Stomach (tissue), 9 donors: ENCODE data around the gene NRL. TPM values are rescaled to one million over a fixed set of nuclear protein-coding genes. Genes with fewer than 3 reads are reported as not detected.
A peak's percentile ranks its signal among the peaks of the same experiment; 100 is the strongest.

ENCODE experiments used
- DNase-seq, 2 donors: peaks; one replicate each; pipeline versions ENCODE4 v3.0.0 to v3.0.0-alpha.2; 2013 to 2019
- H3K27ac ChIP-seq, 5 donors: fragments of 200-600 bp in 4 of 5; sonication (generic) in 4 of 5; one replicate each; pipeline ENCODE4 v1.5.1; 2013 to 2019; ENCODE audit warnings: mild to moderate bottlenecking in 1 of 5, moderate library complexity in 1 of 5
- H3K27me3 ChIP-seq, 3 donors: fragments of 200-600 bp; sonication (generic); one replicate each; pipeline ENCODE4 v1.5.1; 2017 to 2019; ENCODE audit warnings: mixed run types in 1 of 3
- H3K36me3 ChIP-seq, 4 donors: fragments of 200-600 bp; sonication (generic); 1 replicate in 3 of 4; 2 replicates in 1 of 4; pipeline ENCODE4 v1.5.1; 2016 to 2019
- H3K4me1 ChIP-seq, 4 donors: fragments of 200-600 bp; sonication (generic); one replicate each; pipeline ENCODE4 v1.5.1; 2016 to 2019
- H3K4me3 ChIP-seq, 4 donors: fragments of 200-600 bp; sonication (generic) in 3 of 4; one replicate each; pipeline ENCODE4 v1.5.1; 2016 to 2019; ENCODE audit warnings: mild to moderate bottlenecking in 1 of 4
- H3K9me3 ChIP-seq, 4 donors: fragments of 200-600 bp; sonication (generic); one replicate each; pipeline ENCODE4 v1.5.1; 2016 to 2019
- EP300 ChIP-seq: sonication (generic); formaldehyde crosslinking; IDR thresholded peaks from one replicate; pipeline ENCODE4 v1.6.1; 2017; ENCODE audit warnings: antibody characterized with exemption
- POLR2A ChIP-seq, 4 donors: fragments of 450-650 bp; IDR thresholded peaks; one replicate each; pipeline ENCODE4 v1.6.1; 2016; ENCODE audit warnings: antibody characterized with exemption in 4 of 4, control low read depth in 2 of 4, mild to moderate bottlenecking in 1 of 4, moderate library complexity in 1 of 4
- POLR2AphosphoS5 ChIP-seq, 3 donors: sonication (generic); formaldehyde crosslinking; IDR thresholded peaks; one replicate each; pipeline ENCODE4 v1.6.1; 2016; ENCODE audit warnings: antibody characterized with exemption in 3 of 3
- WGBS, 5 donors: extraction: QIAGEN DNeasy Blood & Tissue Kit in 3 of 5; methylation state at CpG; one replicate each; pipeline versions ENCODE4 v1.1.5 to v1.1.7; 2013 to 2018; 5-methylcytosine and 5-hydroxymethylcytosine counted together
- intact Hi-C: fragments of 100-400 bp; cut with DNase I; formaldehyde crosslinking; loops from one replicate; pipeline ENCODE4 v1.15.1; 2023; ENCODE audit warnings: low total_unique reads
- polyA plus RNA-seq, 3 donors: library from polyadenylated mRNA; stranded (reverse); fragments of 200-250 nt; gene quantifications; one replicate each; pipeline ENCODE4 v1.2.3, GENCODE V29; 2013
- total RNA-seq, 5 donors: library from RNA; depleted of rRNA; stranded (reverse); fragments of >200 nt; gene quantifications; one replicate each; pipeline versions ENCODE4 v1.1.0 to v1.2.3, GENCODE V29; 2014 to 2016
- TF ChIP-seq, protein P1 (sequence below), 7 experiments: fragments of 450-650 bp in 4 of 7; fragments of 200-600 bp in 3 of 7; sonication (generic) in 3 of 7; IDR thresholded peaks; one replicate each; pipeline ENCODE4 v1.5.1; 2016 to 2019; ENCODE audit warnings: antibody characterized with exemption in 7 of 7, control low read depth in 2 of 7, mild to moderate bottlenecking in 1 of 7
- donor health status: healthy with polysubstance abuse.
- donor health status: Bipolar disorder and iron deficiency.
- donor health status: healthy.

The NRL gene
- total and polyA plus RNA-seq, 8 donors, result 0.92 to 69.2 (median 1.3) TPM; not detected in 1

DNA sequence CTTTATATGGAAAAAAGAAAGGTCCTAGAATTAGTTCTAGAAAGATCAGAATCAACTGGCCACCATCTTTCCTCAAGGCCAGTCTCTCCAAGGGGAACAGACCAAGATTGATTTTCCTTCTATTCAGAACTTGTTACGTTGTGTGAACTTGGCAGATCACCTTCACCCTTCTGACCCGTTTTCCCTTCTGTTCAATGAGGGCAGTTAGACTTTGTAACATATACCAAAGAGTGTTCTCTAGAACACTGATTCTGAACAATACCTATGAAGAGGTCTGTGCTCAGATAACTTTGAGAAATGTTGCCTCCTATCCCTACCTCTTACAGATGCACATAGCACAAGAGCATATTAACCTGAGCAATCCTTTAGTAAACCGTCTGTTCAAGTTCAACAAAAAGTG is 31.3 kb downstream of the NRL start:
- peaks cover 0 to 17% (median 0%) of the 10 kb centered on the region in 3 donors for H3K27me3 ChIP-seq
- H3K36me3 ChIP-seq, result no peaks in the 10 kb centered on the region
- H3K27ac ChIP-seq, result no peak overlapping the region
- intact Hi-C loops, result no loop called here
- TF ChIP-seq, protein P1, sequence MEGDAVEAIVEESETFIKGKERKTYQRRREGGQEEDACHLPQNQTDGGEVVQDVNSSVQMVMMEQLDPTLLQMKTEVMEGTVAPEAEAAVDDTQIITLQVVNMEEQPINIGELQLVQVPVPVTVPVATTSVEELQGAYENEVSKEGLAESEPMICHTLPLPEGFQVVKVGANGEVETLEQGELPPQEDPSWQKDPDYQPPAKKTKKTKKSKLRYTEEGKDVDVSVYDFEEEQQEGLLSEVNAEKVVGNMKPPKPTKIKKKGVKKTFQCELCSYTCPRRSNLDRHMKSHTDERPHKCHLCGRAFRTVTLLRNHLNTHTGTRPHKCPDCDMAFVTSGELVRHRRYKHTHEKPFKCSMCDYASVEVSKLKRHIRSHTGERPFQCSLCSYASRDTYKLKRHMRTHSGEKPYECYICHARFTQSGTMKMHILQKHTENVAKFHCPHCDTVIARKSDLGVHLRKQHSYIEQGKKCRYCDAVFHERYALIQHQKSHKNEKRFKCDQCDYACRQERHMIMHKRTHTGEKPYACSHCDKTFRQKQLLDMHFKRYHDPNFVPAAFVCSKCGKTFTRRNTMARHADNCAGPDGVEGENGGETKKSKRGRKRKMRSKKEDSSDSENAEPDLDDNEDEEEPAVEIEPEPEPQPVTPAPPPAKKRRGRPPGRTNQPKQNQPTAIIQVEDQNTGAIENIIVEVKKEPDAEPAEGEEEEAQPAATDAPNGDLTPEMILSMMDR (IDR thresholded peaks at IDR 0.05), result no peak
- WGBS, 5 donors, result 73 to 87% (median 81%) methylated on average over 3 of the region's 3 CpGs
- peaks cover 6 to 19% (median 17%) of the 10 kb centered on the region in 4 donors for H3K4me1 ChIP-seq
- DNase-seq, result no peak
- H3K9me3 ChIP-seq, result no peaks in the 10 kb centered on the region
- H3K4me3 ChIP-seq, result no peak overlapping the region

DNA sequence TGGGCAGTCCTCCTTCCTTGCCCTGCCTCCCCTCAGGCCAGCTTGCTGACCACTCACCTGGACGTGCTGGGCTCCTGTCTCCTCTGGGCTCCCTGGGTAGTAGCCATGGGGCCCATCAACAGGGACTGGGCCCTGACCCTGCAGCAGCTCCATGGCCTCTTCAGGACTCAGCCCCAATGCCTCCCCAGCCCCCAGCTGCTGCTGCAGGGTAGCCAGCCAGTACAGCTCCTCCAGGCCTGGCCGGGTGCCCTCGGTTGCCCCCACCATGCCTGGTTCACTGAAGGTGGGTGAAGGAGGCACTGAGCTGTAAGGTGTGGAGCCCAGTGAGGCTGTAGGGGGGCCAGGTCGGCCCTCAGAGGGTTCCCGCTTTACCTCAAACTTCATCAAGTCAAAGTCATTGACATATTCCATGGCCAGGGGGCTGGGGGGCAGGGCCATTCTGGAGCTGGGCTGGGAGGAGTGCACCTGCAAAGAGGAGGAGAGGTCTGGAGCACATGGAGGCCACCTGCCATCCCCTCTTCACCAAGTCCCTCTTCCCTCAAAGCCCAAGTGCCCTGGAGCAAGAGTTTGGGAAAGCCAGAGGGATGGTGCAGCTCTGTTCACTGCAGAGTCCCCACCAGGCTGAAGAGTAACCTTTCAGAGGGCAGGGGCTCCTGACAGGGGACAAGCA is 32.2 kb downstream of the NRL start:
- intact Hi-C loops, result no loop called here
- TF ChIP-seq POLR2A (IDR thresholded peaks at IDR 0.05), result no peak
- no peak for TF ChIP-seq EP300
- no peak for TF ChIP-seq POLR2AphosphoS5 (IDR thresholded peaks at IDR 0.05)
- TF ChIP-seq, protein P1 (IDR thresholded peaks at IDR 0.05), result no peak
- no peak overlapping the region for H3K4me3 ChIP-seq
- H3K9me3 ChIP-seq, result no peaks in the 10 kb centered on the region
- peaks cover 6 to 19% (median 17%) of the 10 kb centered on the region in 4 donors for H3K4me1 ChIP-seq
- no peak overlapping the region for H3K27ac ChIP-seq
- no peak for DNase-seq
- WGBS, 5 donors, result 86 to 96% (median 92%) methylated on average over 5 of the region's 5 CpGs
- peaks cover 0 to 17% (median 0%) of the 10 kb centered on the region in 3 donors for H3K27me3 ChIP-seq
- no peaks in the 10 kb centered on the region for H3K36me3 ChIP-seq

DNA sequence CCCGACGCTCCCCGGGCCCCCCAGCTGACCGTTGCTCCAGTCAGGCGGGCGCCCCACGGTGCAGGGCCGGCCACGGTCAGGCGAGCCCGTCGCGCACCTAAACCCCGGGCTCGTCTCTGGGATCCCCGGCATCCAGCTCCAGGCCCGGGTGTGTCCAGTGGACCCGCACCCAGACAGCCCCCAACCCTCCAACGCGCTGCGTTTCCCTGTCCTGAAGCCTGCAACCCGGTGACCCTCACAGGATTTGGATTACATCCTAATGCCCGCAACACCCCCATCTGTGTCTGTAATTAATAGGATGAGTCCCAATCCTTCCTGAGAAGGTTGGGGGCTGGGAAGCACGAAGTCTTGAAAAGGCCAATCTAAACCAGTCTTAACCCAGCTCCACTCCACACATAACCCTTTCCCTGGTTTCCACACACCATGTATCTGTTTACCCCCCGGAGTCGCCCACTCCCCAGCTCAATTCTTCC is 33.0 kb downstream of the NRL start:
- 21 to 45% (median 24%) methylated on average over 12 to 26 of the region's 26 CpGs for WGBS, 5 donors
- H3K9me3 ChIP-seq, result no peaks in the 10 kb centered on the region
- H3K4me3 ChIP-seq, result peak overlapping the region; percentile 61 to 67 (median 63)
- H3K27ac ChIP-seq, result peak overlapping the region; percentile 53 to 88 (median 80)
- no peak for DNase-seq
- H3K4me1 ChIP-seq, result peaks cover 6 to 19% (median 17%) of the 10 kb centered on the region in 4 donors
- intact Hi-C loops, result no loop called here
- H3K27me3 ChIP-seq, result peaks cover 0 to 17% (median 0%) of the 10 kb centered on the region in 3 donors
- TF ChIP-seq, protein P1 (IDR thresholded peaks at IDR 0.05), result no peak
- no peak for TF ChIP-seq POLR2A (IDR thresholded peaks at IDR 0.05)
- TF ChIP-seq EP300, result no peak
- TF ChIP-seq POLR2AphosphoS5 (IDR thresholded peaks at IDR 0.05), result no peak
- H3K36me3 ChIP-seq, result no peaks in the 10 kb centered on the region

DNA sequence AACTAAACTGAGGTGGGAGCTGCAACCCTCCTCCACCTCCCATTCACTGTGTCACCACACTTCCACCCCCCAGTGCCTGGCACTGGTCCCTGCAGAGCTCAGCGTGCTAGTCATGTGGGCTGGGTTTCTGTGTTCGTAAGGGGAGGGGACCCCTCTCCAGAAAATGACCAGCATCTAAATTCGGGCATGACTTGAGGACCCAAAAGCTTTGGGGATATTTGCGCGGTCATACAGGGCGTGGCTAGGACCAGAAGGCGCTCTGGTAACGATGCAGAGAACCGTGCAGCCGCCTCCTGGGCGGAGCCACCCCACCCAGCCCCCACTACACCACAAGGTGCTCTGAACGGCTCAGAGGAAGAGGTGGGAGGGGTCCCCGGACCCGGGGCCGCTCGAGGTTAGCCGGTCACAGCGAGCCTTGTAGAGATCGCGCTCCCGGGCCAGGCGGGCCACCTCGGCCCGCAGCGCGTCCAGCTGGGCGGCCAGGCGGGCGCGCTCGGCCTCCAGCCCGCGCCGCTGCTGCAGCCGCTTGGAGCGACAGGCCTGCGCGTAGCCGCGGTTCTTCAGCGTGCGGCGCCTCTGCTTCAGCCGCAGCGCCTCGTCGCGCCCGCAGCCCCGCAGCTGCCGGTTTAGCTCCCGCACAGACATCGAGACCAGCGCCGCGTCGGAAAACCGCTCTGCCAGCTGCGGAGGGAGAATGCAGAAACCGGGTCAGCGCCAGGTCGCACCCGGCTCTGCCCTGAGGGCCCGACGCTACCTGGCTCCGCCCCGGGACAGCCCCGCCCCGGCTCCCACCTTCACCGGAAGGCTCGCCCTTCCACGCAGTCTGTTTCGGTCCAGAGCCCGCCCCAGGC is 33.6 kb downstream of the NRL start:
- WGBS, 5 donors, result 0 to 1% (median 1%) methylated on average over 15 to 74 of the region's 74 CpGs
- intact Hi-C loops, result no loop called here
- Histone ChIP-seq H3K27me3 (peaks cover 0 to 17% (median 0%) of the 10 kb centered on the region in 3 donors), H3K4me1 (peaks cover 6 to 19% (median 17%) of the 10 kb centered on the region in 4 donors), H3K36me3 (no peaks in the 10 kb centered on the region), H3K4me3 (peak overlapping the region; percentile 61 to 67 (median 63)), H3K27ac (peak overlapping the region; percentile 53 to 88 (median 80)), H3K9me3 (no peaks in the 10 kb centered on the region)
- peak in 1 of 3 donors; percentile 34 for TF ChIP-seq POLR2AphosphoS5 (IDR thresholded peaks at IDR 0.05)
- TF ChIP-seq EP300, result no peak
- DNase-seq, result peak; percentile 74 to 87
